Osteocyte (in vitro differentiated cells): ENCODE data around the gene ADCYAP1R1. TPM values are rescaled to one million over a fixed set of nuclear protein-coding genes. Genes with fewer than 3 reads are reported as not detected.

Source experiments
- DNase-seq: peaks from one replicate; pipeline ENCODE4 v3.0.0; 2021; ENCODE audit warnings: mixed read lengths; ENCODE audit not compliant: unreplicated experiment; ENCODE audit errors: extremely low spot score
- H3K27ac Mint-ChIP-seq: one replicate; pipeline ENCODE4 v1.8.0; 2021; ENCODE audit warnings: mild to moderate bottlenecking, mixed read lengths; ENCODE audit not compliant: unreplicated experiment
- H3K27me3 Mint-ChIP-seq: one replicate; pipeline ENCODE4 v1.8.0; 2021; ENCODE audit warnings: mixed read lengths; ENCODE audit not compliant: unreplicated experiment
- H3K36me3 Mint-ChIP-seq: one replicate; pipeline ENCODE4 v1.8.0; 2021; ENCODE audit warnings: mixed read lengths; ENCODE audit not compliant: unreplicated experiment
- H3K4me1 Mint-ChIP-seq: one replicate; pipeline ENCODE4 v1.8.0; 2021; ENCODE audit warnings: mixed read lengths; ENCODE audit not compliant: unreplicated experiment
- H3K4me3 Mint-ChIP-seq: one replicate; pipeline ENCODE4 v1.8.0; 2021; ENCODE audit warnings: mild to moderate bottlenecking, moderate library complexity, mixed read lengths; ENCODE audit not compliant: unreplicated experiment
- H3K9me3 Mint-ChIP-seq: one replicate; pipeline ENCODE4 v1.8.0; 2021; ENCODE audit warnings: mixed read lengths; ENCODE audit not compliant: unreplicated experiment
- CTCF ChIP-seq: fragments of 200-600 bp; sonication (generic); IDR thresholded peaks from 2 replicates; pipeline ENCODE4 v1.5.0; 2021; ENCODE audit warnings: antibody characterized with exemption, mild to moderate bottlenecking, moderate library complexity
- total RNA-seq: library from RNA; stranded (reverse); gene quantifications from 2 replicates; pipeline ENCODE4 v1.2.1, GENCODE V29; 2021

ADCYAP1R1 gene
- total RNA-seq, 1 donor from 2014 or later, result not detected

- no peak for DNase-seq
- H3K27ac Mint-ChIP-seq, result no peak overlapping the region
Observed at GRCh38 chr7:31083210-31083786, 31.2 kb downstream of the ADCYAP1R1 start.

GRCh38 chr7:31084226-31084625 is 32.1 kb downstream of the ADCYAP1R1 start:
- no peak for TF ChIP-seq CTCF
- peaks cover 34% of the 10 kb centered on the region for H3K27me3 Mint-ChIP-seq
- no peaks in the 10 kb centered on the region for H3K36me3 Mint-ChIP-seq
- H3K4me1 Mint-ChIP-seq, result no peaks in the 10 kb centered on the region
- no peak overlapping the region for H3K27ac Mint-ChIP-seq
- no peak overlapping the region for H3K4me3 Mint-ChIP-seq
- no peaks in the 10 kb centered on the region for H3K9me3 Mint-ChIP-seq
- DNase-seq, result no peak

More at GRCh38 chr7:31083210-31083786, 31.2 kb downstream of the ADCYAP1R1 start:
- H3K4me3 Mint-ChIP-seq, result no peak overlapping the region
- H3K36me3 Mint-ChIP-seq, result no peaks in the 10 kb centered on the region
- peaks cover 24% of the 10 kb centered on the region for H3K27me3 Mint-ChIP-seq
- TF ChIP-seq CTCF, result no peak
- H3K9me3 Mint-ChIP-seq, result no peaks in the 10 kb centered on the region
- no peaks in the 10 kb centered on the region for H3K4me1 Mint-ChIP-seq

- H3K9me3 Mint-ChIP-seq, result no peaks in the 10 kb centered on the region
- peaks cover 37% of the 10 kb centered on the region for H3K27me3 Mint-ChIP-seq
Observed at GRCh38 chr7:31087351-31087750, 35.2 kb downstream of the ADCYAP1R1 start.

GRCh38 chr7:31091924-31092434 is 39.9 kb downstream of the ADCYAP1R1 start:
- no peak for TF ChIP-seq CTCF
- no peak overlapping the region for H3K4me3 Mint-ChIP-seq
- no peak overlapping the region for H3K27ac Mint-ChIP-seq

More at GRCh38 chr7:31087351-31087750, 35.2 kb downstream of the ADCYAP1R1 start:
- DNase-seq, result no peak
- H3K4me1 Mint-ChIP-seq, result no peaks in the 10 kb centered on the region
- no peak overlapping the region for H3K4me3 Mint-ChIP-seq
- no peak overlapping the region for H3K27ac Mint-ChIP-seq
- no peaks in the 10 kb centered on the region for H3K36me3 Mint-ChIP-seq
- TF ChIP-seq CTCF, result no peak

GRCh38 chr7:31092606-31093005 is 40.5 kb downstream of the ADCYAP1R1 start:
- no peak overlapping the region for H3K4me3 Mint-ChIP-seq
- no peaks in the 10 kb centered on the region for H3K4me1 Mint-ChIP-seq
- no peak for TF ChIP-seq CTCF
- H3K27ac Mint-ChIP-seq, result no peak overlapping the region
- H3K9me3 Mint-ChIP-seq, result no peaks in the 10 kb centered on the region
- no peak for DNase-seq
- H3K36me3 Mint-ChIP-seq, result no peaks in the 10 kb centered on the region
- peaks cover 28% of the 10 kb centered on the region for H3K27me3 Mint-ChIP-seq

More at GRCh38 chr7:31091924-31092434, 39.9 kb downstream of the ADCYAP1R1 start:
- Mint-ChIP-seq H3K36me3 (no peaks in the 10 kb centered on the region), H3K27me3 (peaks cover 30% of the 10 kb centered on the region), H3K9me3 (no peaks in the 10 kb centered on the region), H3K4me1 (no peaks in the 10 kb centered on the region)
- DNase-seq, result no peak
